ENCODE data around the gene GPX2.

Gene GPX2

DNA sequence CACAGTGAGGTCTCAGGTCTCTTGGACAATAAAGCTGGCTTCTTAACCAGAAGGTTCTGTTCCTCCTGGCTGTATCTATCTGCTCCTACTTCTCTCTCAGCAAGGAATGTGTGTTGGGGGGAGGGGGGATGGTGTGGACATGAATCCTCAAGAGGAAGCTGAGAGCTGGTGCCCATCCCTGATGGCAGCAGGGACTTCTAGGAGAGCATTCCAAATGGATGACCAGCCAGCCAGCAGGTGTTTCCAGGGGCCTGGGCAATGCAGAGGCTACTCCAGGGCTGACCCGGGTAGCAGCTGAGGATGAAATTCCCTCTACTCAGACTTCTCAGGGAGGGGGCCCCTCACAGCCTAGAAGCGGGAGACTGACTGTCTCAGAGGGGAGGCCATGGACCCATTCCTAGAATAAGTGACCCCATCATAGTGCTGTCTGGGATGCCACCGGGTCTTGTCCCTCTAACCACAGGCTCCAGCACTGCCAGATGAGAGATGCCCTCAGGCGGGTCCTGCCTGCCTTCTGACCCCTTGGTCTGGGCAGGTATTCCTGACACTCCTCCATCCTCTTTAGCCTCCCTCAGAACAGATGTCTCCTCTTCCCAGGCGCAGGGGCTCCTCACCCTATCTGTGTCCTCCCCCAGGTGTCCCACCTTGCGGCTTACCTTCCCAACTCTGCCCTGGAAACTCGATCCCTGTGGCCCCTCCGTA, 28.4 kb upstream of the GPX2 start:
- TF ChIP-seq, protein P1, sequence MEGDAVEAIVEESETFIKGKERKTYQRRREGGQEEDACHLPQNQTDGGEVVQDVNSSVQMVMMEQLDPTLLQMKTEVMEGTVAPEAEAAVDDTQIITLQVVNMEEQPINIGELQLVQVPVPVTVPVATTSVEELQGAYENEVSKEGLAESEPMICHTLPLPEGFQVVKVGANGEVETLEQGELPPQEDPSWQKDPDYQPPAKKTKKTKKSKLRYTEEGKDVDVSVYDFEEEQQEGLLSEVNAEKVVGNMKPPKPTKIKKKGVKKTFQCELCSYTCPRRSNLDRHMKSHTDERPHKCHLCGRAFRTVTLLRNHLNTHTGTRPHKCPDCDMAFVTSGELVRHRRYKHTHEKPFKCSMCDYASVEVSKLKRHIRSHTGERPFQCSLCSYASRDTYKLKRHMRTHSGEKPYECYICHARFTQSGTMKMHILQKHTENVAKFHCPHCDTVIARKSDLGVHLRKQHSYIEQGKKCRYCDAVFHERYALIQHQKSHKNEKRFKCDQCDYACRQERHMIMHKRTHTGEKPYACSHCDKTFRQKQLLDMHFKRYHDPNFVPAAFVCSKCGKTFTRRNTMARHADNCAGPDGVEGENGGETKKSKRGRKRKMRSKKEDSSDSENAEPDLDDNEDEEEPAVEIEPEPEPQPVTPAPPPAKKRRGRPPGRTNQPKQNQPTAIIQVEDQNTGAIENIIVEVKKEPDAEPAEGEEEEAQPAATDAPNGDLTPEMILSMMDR (IDR thresholded peaks at IDR 0.05) = no peak
- H3K27ac ChIP-seq = peak overlapping the region in 1 of 2 donors; percentile 18
- no peak for DNase-seq (ENCODE audit: low spot score)
- H3K4me3 ChIP-seq = peak overlapping the region; percentile 86

DNA sequence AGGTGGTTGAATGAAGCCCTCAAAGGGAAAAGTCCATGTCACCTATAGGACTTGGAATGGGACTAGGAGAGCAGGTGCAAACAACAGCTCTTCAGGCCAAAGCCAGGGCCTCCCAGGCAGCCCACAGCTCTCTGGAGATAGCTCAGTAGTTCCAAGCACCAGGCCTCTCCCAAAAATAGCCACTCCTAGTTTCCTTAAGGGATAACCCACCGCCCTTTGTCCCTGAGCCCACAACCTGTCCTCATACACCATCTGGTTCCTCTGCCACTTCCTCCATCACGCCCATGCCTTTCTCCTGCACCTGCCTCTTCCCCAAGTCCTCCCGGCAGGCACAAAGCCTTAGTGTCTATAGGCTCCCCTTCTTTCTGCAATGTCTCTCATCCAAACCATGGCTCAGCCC, 27.5 kb upstream of the GPX2 start:
- H3K4me3 ChIP-seq = no peak overlapping the region
- no peak for DNase-seq (ENCODE audit: low spot score)
- no peak overlapping the region for H3K27ac ChIP-seq
- TF ChIP-seq, protein P1 (IDR thresholded peaks at IDR 0.05) = no peak

- DNase-seq (ENCODE audit: low spot score) = no peak
- no peak overlapping the region for H3K4me3 ChIP-seq
- no peak overlapping the region for H3K27ac ChIP-seq
- TF ChIP-seq, protein P1 (IDR thresholded peaks at IDR 0.05) = no peak
Measured at GRCh38 chr14:64968651-64969050, 26.1 kb upstream of the GPX2 start.

DNA sequence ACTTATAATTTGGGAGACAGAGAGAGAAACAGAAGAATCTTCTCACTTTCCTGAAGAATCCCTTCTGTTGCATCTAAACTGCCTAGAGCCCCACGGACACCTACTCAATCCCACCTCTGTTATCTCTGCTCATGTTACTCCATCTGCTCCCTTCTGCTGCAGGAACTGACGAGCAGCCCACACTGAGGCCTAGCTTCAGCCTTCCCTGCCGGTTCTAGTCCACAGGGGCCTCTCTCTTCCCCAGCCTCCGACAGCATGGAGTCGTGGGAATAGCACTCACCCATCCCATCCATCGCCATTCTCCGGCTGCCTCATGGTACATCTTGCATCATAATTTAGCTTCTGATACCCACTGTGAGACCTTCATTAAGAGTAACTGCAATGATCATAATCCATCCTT, 25.6 kb upstream of the GPX2 start:
- no peak for DNase-seq (ENCODE audit: low spot score)
- Histone ChIP-seq H3K27ac (no peak overlapping the region), H3K4me3 (no peak overlapping the region)
- TF ChIP-seq, protein P1 (IDR thresholded peaks at IDR 0.05) = no peak

DNA sequence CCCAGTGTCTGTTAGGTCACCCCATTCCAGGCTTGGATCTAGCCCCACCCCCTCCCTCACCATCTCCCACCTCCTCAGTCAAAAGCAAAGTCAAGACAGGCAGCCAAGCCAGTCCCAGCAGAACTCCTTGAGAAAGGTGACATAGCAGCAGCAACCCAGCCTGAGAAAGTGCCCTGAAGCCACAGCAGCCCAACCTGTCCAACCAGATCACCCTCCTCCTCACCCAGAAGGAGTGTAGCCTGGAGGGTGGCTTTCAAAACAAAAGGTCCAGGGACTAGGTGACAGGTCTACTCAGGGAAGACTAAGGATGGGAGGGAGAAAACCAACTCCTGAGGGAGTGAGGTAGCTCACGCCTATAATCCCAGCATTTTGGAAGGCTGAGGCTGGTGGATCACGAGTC, 24.4 kb upstream of the GPX2 start:
- Histone ChIP-seq H3K4me3 (no peak overlapping the region), H3K27ac (no peak overlapping the region)
- TF ChIP-seq, protein P1 (IDR thresholded peaks at IDR 0.05) = no peak
- DNase-seq (ENCODE audit: low spot score) = no peak

DNA sequence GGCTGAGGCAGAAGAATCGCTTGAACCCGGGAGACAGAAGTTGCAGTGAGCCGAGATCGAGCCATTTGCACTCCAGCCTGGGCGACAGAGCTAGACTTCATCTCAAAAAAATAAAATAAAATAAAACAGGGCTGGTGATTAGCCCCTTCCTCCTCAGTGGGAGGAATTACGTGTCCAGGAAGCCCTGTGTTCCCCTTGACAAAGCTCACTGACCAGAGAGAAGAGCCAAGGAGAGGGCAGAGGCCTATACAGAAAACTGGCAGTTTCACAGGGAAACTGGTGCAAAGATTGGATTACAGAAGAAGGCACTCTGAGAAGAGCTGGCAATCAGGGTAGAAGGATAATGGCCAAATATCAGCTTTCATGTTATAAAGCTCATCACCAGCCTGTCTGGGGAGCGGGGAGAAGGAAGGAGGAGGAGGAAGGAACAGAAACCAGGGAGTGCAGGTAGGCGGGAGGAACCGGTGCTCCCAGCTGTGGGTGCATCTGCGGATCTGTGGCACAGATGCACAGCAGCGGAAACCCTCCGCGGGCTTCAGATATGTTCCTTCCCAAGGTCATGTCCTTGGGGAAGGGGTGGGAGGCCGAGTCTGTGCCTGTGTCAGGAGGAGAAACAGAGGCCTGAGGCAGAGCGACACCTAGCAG, 22.9 kb upstream of the GPX2 start:
- H3K27ac ChIP-seq = no peak overlapping the region
- no peak for DNase-seq (ENCODE audit: low spot score)
- TF ChIP-seq, protein P1 (IDR thresholded peaks at IDR 0.05) = no peak
- H3K4me3 ChIP-seq = no peak overlapping the region

GRCh38 chr14:64963611-64964010, 21.1 kb upstream of the GPX2 start:
- TF ChIP-seq, protein P1 (IDR thresholded peaks at IDR 0.05) = no peak
- DNase-seq (ENCODE audit: low spot score) = no peak
- no peak overlapping the region for H3K4me3 ChIP-seq
- H3K27ac ChIP-seq = no peak overlapping the region

All from coronary artery (tissue), 2 donors.